C1 segment of cervical spinal cord (tissue), 14 donors: Measurements from ENCODE around the gene PLCH2.

Experiments used
- DNase-seq, 14 donors: peaks; one replicate each; lab custom pipeline; 2025; lab: John Stamatoyannopoulos, UW

PLCH2 gene

GRCh38 chr1:2460996-2461751, 14.9 kb upstream of the PLCH2 start:
- peak in 2 of 14 donors; percentile 23 to 78 for DNase-seq

DNA sequence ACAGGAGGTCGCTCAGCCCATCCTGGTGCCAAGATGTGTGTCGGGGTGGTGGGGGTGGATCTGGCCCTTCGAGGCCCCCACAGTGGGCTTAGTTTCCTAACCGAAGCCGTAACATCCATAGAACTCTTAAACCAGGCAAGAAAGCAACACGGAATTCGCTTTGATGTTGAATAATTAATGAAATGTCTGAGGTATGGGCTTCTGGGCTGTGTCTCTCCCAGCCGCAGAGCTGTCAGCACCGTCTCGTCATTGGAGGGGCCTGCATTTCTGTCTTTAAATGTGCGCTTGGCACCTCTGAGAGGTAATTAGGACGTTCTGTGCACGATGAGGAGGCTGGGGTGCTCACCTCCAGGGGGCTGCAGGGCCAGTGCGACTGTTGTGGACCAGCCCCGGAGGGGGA, 13.3 kb upstream of the PLCH2 start:
- DNase-seq, result no peak

DNA sequence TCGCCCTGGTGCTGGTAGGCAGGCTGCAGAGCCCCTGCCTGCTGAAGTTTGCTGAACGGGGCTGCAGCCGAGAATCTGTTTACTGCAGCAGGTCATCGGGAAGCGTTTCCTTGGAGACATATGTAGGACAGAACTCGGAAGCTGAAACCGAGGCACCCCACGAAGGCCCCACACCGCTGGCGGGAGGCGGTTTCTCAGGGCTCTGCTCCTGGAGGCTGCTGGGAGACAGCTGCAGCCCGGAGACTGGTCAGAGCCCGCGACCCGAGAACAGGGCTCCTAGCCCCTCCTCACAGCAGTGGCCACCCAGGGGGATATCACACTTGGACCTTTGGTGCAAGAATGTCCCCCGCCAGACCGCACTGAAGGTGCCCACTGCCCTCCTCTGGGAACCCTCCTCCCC, 12.7 kb upstream of the PLCH2 start:
- no peak for DNase-seq

- no peak for DNase-seq
Measured at GRCh38 chr1:2465371-2466269, 10.5 kb upstream of the PLCH2 start.

DNA sequence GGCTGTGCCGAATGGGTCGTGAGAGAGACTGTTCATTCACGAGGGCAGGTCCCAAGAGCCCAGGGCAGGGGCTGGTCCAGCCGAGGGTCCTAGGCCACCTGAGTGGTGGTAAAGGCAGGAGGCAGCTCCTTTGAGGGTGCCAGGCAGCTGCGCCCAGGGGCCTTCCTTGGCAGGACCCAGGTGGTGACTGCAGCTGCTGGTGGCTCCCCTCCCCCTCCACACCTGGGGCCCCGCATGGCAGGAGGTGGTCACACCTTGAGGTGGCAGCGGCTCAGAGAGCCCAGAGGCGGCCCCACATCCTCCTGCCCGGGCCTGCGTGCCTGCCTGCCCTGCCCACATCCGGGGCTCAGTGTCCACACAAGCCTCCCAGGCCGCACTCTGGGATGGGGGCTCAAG, 9.8 kb upstream of the PLCH2 start:
- DNase-seq, result no peak

- DNase-seq, result peak in 2 of 14 donors; percentile 13 to 45
Measured at GRCh38 chr1:2466958-2467554, 9.0 kb upstream of the PLCH2 start.

DNA sequence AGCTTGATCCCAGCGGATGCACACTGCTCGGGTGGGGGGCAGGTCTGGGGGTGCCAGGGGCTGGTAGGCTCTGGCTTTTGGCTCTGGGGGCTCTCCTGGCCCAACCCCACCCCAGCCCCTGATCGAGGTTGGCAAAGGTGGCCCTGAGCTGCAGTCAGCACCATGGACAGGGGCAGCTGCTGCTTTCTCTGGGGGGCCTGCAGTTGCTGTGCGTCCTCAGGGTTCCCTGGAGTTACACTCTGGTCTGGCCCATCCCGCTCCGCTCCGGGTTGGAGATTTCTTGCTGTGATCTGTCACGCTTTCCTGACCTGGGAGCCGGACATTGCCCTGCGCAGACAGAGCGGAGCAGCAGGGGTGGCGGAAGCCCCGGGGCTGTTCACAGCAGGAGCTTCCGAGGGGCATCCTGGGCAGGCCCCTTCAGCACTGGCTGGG, 8.0 kb upstream of the PLCH2 start:
- no peak for DNase-seq

GRCh38 chr1:2468540-2468939, 7.5 kb upstream of the PLCH2 start:
- DNase-seq, result peak in 1 of 14 donors; percentile 50

DNA sequence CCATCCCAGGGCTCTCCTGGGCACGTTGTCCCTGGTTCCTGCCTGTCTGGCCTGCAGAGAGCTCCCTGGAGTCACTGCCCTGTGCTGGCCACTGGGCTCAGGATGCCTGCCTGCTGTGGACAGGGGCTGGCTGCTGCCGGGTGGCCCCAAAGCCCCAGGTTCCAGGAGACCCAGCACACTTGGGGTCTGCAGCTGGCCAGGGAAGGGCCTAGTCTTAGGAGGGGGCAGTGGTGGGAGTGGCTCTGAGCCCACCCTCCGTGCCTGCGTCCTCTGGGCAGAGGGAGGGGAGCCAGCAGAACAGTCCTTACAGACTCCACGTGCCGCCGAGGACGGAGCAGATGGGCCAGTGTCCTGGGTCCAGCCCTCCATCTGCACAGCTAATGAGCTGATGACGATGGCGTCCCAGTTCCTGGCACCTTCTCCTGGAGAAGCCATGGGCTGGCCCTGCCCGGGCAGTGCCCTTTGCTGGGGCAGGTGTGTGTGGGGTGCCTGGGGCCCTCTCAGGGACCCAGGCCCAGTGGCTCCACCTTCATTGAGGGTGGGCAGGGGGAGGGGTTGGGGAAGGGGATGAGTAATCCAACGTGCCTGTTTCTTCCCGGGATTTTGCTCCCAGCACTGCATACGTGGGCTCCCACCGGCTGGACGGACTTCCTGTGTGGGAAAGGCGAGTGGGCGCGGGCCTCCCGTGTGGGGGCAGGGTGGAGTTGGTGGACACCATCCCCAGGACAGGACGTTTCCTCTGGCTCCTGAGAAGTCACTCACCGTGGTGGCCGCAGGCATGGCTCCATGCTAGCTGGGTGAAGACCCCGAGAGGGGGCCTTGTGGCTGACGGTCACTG, 6.8 kb upstream of the PLCH2 start:
- peak in 3 of 14 donors; percentile 8 to 80 (median 12) for DNase-seq

DNA sequence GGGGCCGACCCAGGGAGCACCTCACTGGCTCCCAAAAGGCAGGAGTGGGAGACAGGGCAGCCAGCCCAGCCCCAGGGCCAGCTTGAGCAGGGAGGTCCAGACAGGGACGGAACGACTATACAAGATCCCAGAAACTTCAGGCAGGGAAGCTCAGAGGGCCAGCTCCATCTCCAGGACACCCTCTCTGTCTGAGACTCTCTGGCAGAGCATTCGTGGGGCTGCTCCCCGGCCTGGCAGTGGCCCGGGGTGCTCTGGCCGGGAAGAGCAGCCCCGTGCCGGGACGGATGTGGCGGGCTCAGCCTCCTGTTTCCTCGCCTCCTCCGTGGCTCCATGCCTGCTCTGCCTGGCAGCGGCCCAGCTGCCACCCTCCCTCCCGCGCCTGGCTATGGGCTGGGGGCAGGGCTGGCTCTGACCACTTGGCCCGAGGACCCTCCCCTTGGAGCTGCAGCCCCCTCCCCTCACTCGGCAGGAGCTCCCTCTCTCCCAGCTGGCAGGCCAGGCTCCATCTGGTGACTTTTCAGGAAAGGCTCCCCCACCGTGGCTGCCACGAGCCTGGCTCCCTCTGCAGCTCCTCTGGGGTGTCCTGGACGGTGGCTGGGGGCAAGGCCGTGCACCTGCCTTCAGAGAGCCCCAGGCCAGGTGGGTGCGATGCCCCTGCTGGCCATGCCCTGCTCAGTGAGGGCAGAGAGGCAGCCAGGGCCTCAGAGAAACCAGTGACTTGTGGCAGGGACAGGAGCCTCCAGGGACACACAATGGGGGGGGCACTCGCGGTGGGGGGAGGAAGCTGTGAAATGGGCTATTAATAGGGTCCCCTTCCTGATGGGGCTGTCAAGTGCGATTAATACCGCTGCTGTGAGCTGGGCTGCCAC, 5.6 kb upstream of the PLCH2 start:
- DNase-seq, result no peak

GRCh38 chr1:2471159-2471471, 5.0 kb upstream of the PLCH2 start:
- DNase-seq, result no peak

DNA sequence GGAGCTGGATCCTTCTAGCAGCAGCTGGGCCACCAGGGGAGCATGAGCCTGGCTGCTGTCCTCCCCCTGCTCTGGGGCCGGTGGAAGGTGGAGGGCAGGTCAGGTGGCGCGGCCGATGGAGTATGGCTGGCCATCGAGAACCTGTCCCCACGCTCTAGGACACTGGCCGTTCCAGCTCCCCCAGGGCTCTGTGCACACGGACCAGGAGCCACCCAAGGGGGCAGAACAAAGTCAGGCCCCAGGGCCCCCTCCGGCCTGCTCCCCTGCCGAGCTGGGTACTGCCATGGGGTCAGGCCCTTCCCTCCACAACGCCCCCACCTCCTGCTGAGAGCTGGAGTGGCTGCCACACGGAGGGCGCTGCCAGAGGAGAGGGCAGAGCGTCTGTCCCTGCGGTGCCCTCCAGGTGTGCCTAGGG, 4.5 kb upstream of the PLCH2 start:
- no peak for DNase-seq

- no peak for DNase-seq
Measured at GRCh38 chr1:2472109-2472508, 4.0 kb upstream of the PLCH2 start.

GRCh38 chr1:2472561-2473177, 3.4 kb upstream of the PLCH2 start:
- DNase-seq, result no peak

DNA sequence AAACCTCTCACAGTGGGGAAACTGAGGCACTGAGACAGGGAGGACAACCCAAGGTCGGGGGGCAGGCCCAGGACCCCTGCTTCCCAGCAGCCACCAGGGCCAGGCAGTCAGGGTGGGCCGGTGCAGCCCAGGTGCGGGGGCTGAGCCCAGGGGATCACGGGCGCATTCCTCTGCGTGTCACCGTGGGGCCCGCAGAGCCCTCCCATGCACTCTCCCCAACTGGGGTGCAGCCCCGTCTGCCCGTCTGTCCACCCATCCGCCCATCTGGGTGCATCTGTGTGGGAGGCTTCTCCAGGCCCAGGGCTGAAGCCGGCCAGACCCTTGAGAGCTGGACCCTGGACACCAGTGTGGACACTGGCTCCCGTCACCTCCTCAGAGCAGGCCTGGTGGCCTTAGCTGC, 2.9 kb upstream of the PLCH2 start:
- DNase-seq, result no peak

DNA sequence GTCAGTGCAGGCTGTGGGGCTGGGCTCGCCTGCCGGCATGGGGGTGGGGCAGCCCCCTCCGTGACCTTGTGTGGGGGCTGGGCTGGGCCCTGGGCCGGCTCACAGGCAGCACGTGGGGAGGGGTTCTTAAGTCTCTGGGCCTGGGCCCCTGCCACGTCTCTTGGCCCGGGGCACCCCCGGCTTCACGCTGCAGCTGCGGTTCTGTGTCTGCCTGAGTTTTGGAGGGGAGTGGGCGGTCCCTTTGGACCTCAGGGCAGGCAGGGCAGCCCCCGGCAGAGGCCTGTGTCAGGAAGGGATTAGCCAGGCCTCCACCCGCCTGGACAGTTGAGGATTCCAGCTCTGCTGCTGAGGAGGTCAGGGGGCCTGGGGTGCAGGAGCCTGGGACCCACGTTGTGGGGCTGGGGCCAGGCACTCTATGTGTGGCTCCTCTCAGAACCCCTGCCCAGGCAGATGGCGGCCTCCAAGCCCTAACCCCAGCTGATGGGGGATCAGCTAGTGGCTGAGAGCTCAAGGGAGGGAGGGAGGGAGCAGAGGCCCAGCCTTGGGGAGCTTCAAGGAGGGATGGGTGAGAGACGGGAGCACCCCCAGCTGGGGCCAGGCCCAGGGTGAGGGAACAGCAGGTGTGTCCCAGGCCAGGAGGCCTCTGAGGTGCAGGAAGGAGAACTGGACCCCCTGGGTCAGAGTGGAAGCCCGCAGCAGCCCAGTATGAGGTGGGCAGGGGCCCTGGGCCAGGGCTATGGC, 1.8 kb upstream of the PLCH2 start:
- DNase-seq, result no peak

DNA sequence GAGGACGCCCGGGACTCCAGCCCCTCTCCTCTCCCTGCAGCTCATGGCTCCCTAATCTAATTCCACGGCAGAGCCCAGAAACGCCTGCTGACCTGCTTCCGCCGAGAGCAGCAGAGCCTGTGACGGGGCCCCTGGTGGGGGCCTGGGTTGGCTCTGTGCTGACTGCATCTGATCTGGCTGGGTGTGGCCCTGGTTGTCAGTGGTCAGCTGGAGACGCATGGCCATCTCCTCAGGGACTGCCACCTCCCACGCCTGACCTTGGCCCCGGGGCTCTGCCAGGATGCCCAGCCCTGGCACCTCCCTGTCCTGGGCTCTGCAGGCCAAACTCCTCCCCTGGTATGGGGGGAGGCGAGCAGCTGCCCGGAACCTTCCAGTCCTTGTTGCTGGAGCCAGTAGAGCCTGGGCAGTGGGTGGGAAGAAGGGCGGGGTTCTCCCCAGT, 1.1 kb upstream of the PLCH2 start:
- DNase-seq, result peak in 1 of 14 donors; percentile 39

GRCh38 chr1:2475571-2475970, 518 bp upstream of the PLCH2 start:
- no peak for DNase-seq

DNA sequence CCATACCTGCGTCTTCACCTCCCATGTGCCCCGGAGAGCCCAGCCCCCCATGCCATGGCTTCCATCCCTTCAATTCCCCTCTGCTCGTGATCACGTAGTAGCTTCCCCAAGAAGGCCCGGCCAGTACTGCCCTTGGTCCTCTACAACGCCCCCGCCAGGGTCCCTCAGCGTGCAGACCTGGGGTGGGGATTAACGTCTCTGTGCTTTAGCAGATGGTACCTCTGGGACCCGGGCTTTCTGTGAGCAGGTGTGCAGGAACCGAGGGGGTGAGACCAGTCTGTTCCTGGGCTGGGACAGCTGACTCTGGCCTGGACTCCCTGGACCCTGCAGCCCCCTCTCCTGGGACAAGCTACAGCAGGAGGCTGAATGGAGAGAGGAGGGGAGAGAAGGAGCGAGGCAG, 1.2 kb downstream of the PLCH2 start:
- DNase-seq, result no peak
